ENCODE data around the gene ZNF160.
"Not testable (repeated sequence)": the region's sequence is repeated elsewhere in the genome, so short reads cannot be mapped to it uniquely, and the experiment has no call there.

The ZNF160 gene

DNA sequence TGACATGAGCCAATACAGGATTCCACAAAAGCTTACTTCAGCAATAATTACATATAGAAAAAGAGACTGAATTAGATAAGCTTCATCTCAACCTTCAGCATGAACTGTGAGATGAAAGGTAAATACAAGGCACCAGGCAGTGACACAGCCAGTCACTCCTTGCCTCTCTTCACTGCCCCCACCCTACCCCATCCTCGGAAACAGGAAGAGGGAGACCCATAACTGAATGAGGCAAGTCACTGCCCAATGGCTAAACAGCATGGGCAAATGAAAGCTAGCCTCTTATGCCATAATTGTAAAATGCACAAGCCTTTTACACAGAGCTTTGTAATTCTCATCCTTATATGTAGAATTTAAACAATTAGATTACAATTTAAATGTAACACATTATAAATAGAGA, 1.7 kb downstream of the ZNF160 start:
- no peaks in the 10 kb centered on the region for H3K27me3 ChIP-seq (replicated peaks; ENCODE audit: insufficient read depth, low read length)
- no peak for TF ChIP-seq EZH2phosphoT487 (IDR thresholded peaks at IDR 0.05; ENCODE audit: low read length)
- no peak for TF ChIP-seq EZH2 (optimal IDR thresholded peaks at IDR 0.05; ENCODE audit: low read depth, low read length)
- TF ChIP-seq, protein P1, sequence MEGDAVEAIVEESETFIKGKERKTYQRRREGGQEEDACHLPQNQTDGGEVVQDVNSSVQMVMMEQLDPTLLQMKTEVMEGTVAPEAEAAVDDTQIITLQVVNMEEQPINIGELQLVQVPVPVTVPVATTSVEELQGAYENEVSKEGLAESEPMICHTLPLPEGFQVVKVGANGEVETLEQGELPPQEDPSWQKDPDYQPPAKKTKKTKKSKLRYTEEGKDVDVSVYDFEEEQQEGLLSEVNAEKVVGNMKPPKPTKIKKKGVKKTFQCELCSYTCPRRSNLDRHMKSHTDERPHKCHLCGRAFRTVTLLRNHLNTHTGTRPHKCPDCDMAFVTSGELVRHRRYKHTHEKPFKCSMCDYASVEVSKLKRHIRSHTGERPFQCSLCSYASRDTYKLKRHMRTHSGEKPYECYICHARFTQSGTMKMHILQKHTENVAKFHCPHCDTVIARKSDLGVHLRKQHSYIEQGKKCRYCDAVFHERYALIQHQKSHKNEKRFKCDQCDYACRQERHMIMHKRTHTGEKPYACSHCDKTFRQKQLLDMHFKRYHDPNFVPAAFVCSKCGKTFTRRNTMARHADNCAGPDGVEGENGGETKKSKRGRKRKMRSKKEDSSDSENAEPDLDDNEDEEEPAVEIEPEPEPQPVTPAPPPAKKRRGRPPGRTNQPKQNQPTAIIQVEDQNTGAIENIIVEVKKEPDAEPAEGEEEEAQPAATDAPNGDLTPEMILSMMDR (IDR thresholded peaks at IDR 0.05; ENCODE audit: low read length): no peak
- H3K9me2 ChIP-seq (replicated peaks; ENCODE audit: insufficient read depth, low read length): no peaks in the 10 kb centered on the region
- DNase-seq: no peak
- no peaks in the 10 kb centered on the region for H4K20me1 ChIP-seq (ENCODE audit: insufficient read depth, low read length)
- no peaks in the 10 kb centered on the region for H3K79me2 ChIP-seq (ENCODE audit: low read length)
- H3K36me3 ChIP-seq (replicated peaks; ENCODE audit: insufficient read depth, low read length): no peaks in the 10 kb centered on the region
- no peaks in the 10 kb centered on the region for H3K9me3 ChIP-seq (replicated peaks; ENCODE audit: insufficient read depth, low read length)
- no peak overlapping the region for H2AFZ ChIP-seq (ENCODE audit: low read length)
- H3F3A ChIP-seq (ENCODE audit: insufficient read depth, low read length): no peaks in the 10 kb centered on the region
- no peak overlapping the region for H3K4me2 ChIP-seq (ENCODE audit: low read depth, low read length)
- no peak overlapping the region for H3K27ac ChIP-seq (ENCODE audit: low read length)
- H3K4me1 ChIP-seq (ENCODE audit: low read length): no peaks in the 10 kb centered on the region
- no peak overlapping the region for H3K4me3 ChIP-seq (ENCODE audit: low read length)
- H3K9ac ChIP-seq (ENCODE audit: low read length): no peak overlapping the region

DNA sequence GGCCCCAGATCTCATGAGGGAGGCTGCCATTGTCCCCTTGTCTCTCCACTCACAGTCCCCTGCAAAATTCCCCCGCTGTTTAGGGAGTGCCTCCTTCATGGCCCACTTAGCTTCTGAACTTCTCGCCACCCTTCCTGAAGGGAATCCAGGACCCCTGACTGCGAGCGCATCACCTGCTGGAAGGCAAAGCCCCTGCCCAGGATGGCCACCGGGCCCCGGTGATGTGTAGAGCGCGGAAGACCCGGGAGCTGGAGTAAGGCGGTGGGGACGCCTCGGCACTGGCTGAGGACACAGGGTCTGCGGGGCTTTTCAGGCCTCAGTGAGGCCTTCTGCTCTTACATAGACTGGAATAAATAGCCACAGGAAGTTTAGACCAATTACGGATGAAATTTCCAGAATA, 4.7 kb downstream of the ZNF160 start:
- not testable (repeated sequence) for H2AFZ ChIP-seq (ENCODE audit: low read length); H3K27ac ChIP-seq (ENCODE audit: low read length); H3K36me3 ChIP-seq (replicated peaks; ENCODE audit: insufficient read depth, low read length); H3K79me2 ChIP-seq (ENCODE audit: low read length); H3K4me3 ChIP-seq (ENCODE audit: low read length); H3K9me3 ChIP-seq (replicated peaks; ENCODE audit: insufficient read depth, low read length); H3K27me3 ChIP-seq (replicated peaks; ENCODE audit: insufficient read depth, low read length); H4K20me1 ChIP-seq (ENCODE audit: insufficient read depth, low read length); H3K4me2 ChIP-seq (ENCODE audit: low read depth, low read length); H3K9ac ChIP-seq (ENCODE audit: low read length); H3K9me2 ChIP-seq (replicated peaks; ENCODE audit: insufficient read depth, low read length); H3F3A ChIP-seq (ENCODE audit: insufficient read depth, low read length); DNase-seq; H3K4me1 ChIP-seq (ENCODE audit: low read length)

DNA sequence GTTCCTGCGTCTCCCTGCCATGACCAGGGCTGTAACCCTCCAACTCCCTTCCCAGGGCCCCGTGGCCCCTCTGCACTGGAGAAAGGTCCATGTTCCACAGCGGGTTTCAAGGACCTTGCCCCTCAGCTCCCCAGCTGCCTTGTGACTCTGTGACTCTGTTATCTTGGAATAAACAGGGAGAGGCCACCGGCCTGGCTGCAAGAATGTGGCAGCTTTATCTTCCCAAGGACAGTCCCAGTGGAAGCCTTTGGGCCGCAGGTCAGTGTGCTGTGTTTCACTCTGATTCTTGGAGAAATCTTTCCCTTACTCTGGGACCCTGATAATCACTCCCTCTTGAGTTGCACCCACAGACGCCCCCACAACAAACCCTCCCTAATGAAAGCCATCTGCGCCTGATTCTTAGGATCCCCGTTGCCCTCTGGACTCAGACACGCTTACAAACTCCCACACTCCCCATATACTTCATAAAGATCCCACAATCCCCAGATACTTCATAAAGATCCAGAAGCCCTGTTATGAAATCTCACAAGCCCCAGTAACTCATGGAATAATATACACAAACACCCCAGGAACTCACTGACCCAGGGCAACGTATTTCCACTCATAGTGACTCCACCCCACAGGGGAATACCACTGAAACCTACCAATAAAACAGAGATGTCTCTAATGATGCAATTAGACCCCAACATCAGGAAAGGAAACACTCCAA, 6.1 kb downstream of the ZNF160 start:
- not testable (repeated sequence) for H3K79me2 ChIP-seq (ENCODE audit: low read length); H3K4me2 ChIP-seq (ENCODE audit: low read depth, low read length); DNase-seq; H3F3A ChIP-seq (ENCODE audit: insufficient read depth, low read length); H2AFZ ChIP-seq (ENCODE audit: low read length); H3K9me3 ChIP-seq (replicated peaks; ENCODE audit: insufficient read depth, low read length); H3K27ac ChIP-seq (ENCODE audit: low read length); H3K27me3 ChIP-seq (replicated peaks; ENCODE audit: insufficient read depth, low read length); H3K4me3 ChIP-seq (ENCODE audit: low read length); H3K4me1 ChIP-seq (ENCODE audit: low read length); H3K9me2 ChIP-seq (replicated peaks; ENCODE audit: insufficient read depth, low read length); H3K36me3 ChIP-seq (replicated peaks; ENCODE audit: insufficient read depth, low read length); H3K9ac ChIP-seq (ENCODE audit: low read length); H4K20me1 ChIP-seq (ENCODE audit: insufficient read depth, low read length)

DNA sequence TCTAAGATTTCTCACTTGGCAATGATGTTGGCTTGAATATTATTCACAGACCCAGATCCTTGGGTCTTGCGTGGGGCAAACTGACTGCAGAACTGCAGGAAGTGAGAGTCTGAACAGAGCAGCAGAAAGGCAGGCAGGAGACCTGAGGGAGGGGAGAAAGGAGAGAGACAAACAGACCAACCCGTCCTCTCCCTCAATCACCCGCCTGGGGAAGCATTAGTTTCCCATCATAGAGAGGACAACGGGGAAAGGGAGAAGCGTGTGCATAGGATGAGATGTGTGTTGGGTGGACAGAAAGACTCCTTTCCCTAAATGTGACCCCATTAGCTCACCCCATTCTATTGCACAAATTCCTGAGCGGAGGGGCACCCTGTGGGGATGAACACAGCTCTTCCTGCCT, 6.6 kb downstream of the ZNF160 start:
- H2AFZ ChIP-seq (ENCODE audit: low read length); H3F3A ChIP-seq (ENCODE audit: insufficient read depth, low read length); H4K20me1 ChIP-seq (ENCODE audit: insufficient read depth, low read length); H3K9me2 ChIP-seq (replicated peaks; ENCODE audit: insufficient read depth, low read length); H3K4me3 ChIP-seq (ENCODE audit: low read length); H3K36me3 ChIP-seq (replicated peaks; ENCODE audit: insufficient read depth, low read length); H3K27ac ChIP-seq (ENCODE audit: low read length); H3K4me1 ChIP-seq (ENCODE audit: low read length); H3K9ac ChIP-seq (ENCODE audit: low read length); H3K9me3 ChIP-seq (replicated peaks; ENCODE audit: insufficient read depth, low read length); H3K79me2 ChIP-seq (ENCODE audit: low read length); DNase-seq; H3K27me3 ChIP-seq (replicated peaks; ENCODE audit: insufficient read depth, low read length); H3K4me2 ChIP-seq (ENCODE audit: low read depth, low read length): not testable (repeated sequence)
